Left ventricle myocardium inferior (tissue), 1 donor: ENCODE results near the gene TMX1. TPM values are rescaled to one million over a fixed set of nuclear protein-coding genes. Genes with fewer than 3 reads are reported as not detected.

ENCODE experiments used
- DNase-seq: peaks from one replicate; pipeline ENCODE4 v3.0.0-alpha.2; 2020
- H3K27ac ChIP-seq: fragments of 200-600 bp; replicated peaks from 2 replicates; pipeline ENCODE4 v1.8.0; 2021
- H3K27me3 ChIP-seq: fragments of 200-600 bp; 2 replicates; pipeline ENCODE4 v1.8.0; 2021; ENCODE audit warnings: low read depth
- H3K36me3 ChIP-seq: fragments of 200-600 bp; 2 replicates; pipeline ENCODE4 v1.8.0; 2021
- H3K4me1 ChIP-seq: fragments of 200-600 bp; 2 replicates; pipeline ENCODE4 v1.8.0; 2021
- H3K4me3 ChIP-seq: fragments of 200-600 bp; 2 replicates; pipeline ENCODE4 v1.8.0; 2021; ENCODE audit warnings: mild to moderate bottlenecking, moderate library complexity
- H3K9me3 ChIP-seq: fragments of 200-600 bp; replicated peaks from 2 replicates; pipeline ENCODE4 v1.8.0; 2021
- CTCF ChIP-seq: fragments of 200-600 bp; IDR thresholded peaks from 2 replicates; pipeline ENCODE4 v1.8.0; 2021; ENCODE audit warnings: antibody characterized with exemption, mild to moderate bottlenecking, borderline replicate concordance
- intact Hi-C: fragments of 100-400 bp; cut with micrococcal nuclease; formaldehyde crosslinking; loops from one replicate; pipeline ENCODE4 v1.11.0; 2022
- total RNA-seq: library from RNA; stranded (reverse); fragmentation: NEBNext Ultra II Directional; extraction: Animal tissue kit (Norgen Biotek cat#: 25700); gene quantifications from one replicate; pipeline ENCODE4 v1.2.1, GENCODE V29; 2021
- donor health status: DM: no; HTN: yes; CAD: no; lungs with severe emphysema.

The TMX1 gene
- total RNA-seq, 1 donor from 2014 or later = 8.6 TPM

GRCh38 chr14:51258280-51258679 lies 18.2 kb downstream of the TMX1 start:
- Histone ChIP-seq H3K4me3 (no peak overlapping the region), H3K36me3 (peaks cover 48% of the 10 kb centered on the region), H3K4me1 (peaks cover 5% of the 10 kb centered on the region), H3K27me3 (no peaks in the 10 kb centered on the region), H3K9me3 (peaks cover 12% of the 10 kb centered on the region), H3K27ac (no peak overlapping the region)
- TF ChIP-seq CTCF = no peak
- intact Hi-C loops = no loop called here
- no peak for DNase-seq

- H3K27ac ChIP-seq = no peak overlapping the region
- no peak overlapping the region for H3K4me3 ChIP-seq
- peaks cover 5% of the 10 kb centered on the region for H3K4me1 ChIP-seq
- intact Hi-C loops = no loop called here
- H3K36me3 ChIP-seq = peaks cover 43% of the 10 kb centered on the region
- H3K9me3 ChIP-seq = peaks cover 12% of the 10 kb centered on the region
- no peaks in the 10 kb centered on the region for H3K27me3 ChIP-seq
- DNase-seq = no peak
- no peak for TF ChIP-seq CTCF
Observed at GRCh38 chr14:51258788-51259187, 18.7 kb downstream of the TMX1 start.

GRCh38 chr14:51260225-51260624 lies 20.2 kb downstream of the TMX1 start:
- Histone ChIP-seq H3K36me3 (peaks cover 29% of the 10 kb centered on the region), H3K9me3 (peaks cover 12% of the 10 kb centered on the region), H3K27me3 (no peaks in the 10 kb centered on the region), H3K4me3 (no peak overlapping the region), H3K4me1 (peaks cover 5% of the 10 kb centered on the region), H3K27ac (no peak overlapping the region)
- DNase-seq = no peak
- intact Hi-C loops = no loop called here
- TF ChIP-seq CTCF = no peak

- no peak for TF ChIP-seq CTCF
- peaks cover 5% of the 10 kb centered on the region for H3K4me1 ChIP-seq
- DNase-seq = no peak
- peaks cover 12% of the 10 kb centered on the region for H3K9me3 ChIP-seq
- H3K27ac ChIP-seq = no peak overlapping the region
- no peaks in the 10 kb centered on the region for H3K27me3 ChIP-seq
- intact Hi-C loops = no loop called here
- no peak overlapping the region for H3K4me3 ChIP-seq
- peaks cover 23% of the 10 kb centered on the region for H3K36me3 ChIP-seq
Observed at GRCh38 chr14:51261151-51261550, 21.1 kb downstream of the TMX1 start.

GRCh38 chr14:51262868-51263267 lies 22.8 kb downstream of the TMX1 start:
- Histone ChIP-seq H3K27ac (no peak overlapping the region), H3K4me3 (no peak overlapping the region), H3K9me3 (peaks cover 12% of the 10 kb centered on the region), H3K4me1 (peaks cover 5% of the 10 kb centered on the region), H3K27me3 (no peaks in the 10 kb centered on the region), H3K36me3 (peaks cover 7% of the 10 kb centered on the region)
- no peak for TF ChIP-seq CTCF
- DNase-seq = no peak
- intact Hi-C loops = no loop called here

GRCh38 chr14:51269634-51270033 lies 29.6 kb downstream of the TMX1 start:
- no peak overlapping the region for H3K4me3 ChIP-seq
- intact Hi-C loops = no loop called here

More at GRCh38 chr14:51269634-51270033, 29.6 kb downstream of the TMX1 start:
- H3K4me1 ChIP-seq = no peaks in the 10 kb centered on the region
- H3K36me3 ChIP-seq = no peaks in the 10 kb centered on the region
- no peak overlapping the region for H3K27ac ChIP-seq
- H3K27me3 ChIP-seq = no peaks in the 10 kb centered on the region
- no peaks in the 10 kb centered on the region for H3K9me3 ChIP-seq
- no peak for TF ChIP-seq CTCF
- DNase-seq = no peak
